ENCODE data around the gene NPBWR2.

The NPBWR2 gene

DNA sequence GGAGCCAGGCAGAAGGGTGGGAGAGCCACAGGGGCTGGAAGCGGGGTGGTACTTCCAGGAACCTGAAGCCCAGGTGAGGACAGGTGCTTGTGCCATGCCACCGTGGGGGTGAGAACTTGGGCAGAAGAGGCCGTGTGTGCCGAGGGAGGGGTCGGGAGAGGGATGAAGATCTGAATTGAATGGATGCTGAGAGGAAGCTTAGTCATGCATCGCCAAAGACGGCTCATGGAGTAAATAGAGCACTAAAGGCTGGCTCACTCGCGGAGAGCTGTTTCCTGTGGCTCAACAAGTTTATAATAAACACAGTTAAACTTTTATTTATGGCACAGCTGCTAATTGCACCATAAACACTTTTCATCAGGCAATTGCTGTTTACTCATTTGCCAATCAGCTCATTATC lies 35.2 kb upstream of the NPBWR2 start:
- no peak for TF ChIP-seq CTCF (IDR thresholded peaks at IDR 0.05; ENCODE audit: insufficient read depth, low read depth, low read length, missing control alignments)
- no peak overlapping the region for H3K4me3 ChIP-seq (ENCODE audit: low read depth, low read length)
- no peak for DNase-seq (ENCODE audit: low read depth)

GRCh38 chr20:64140956-64141355 lies 33.6 kb upstream of the NPBWR2 start:
- TF ChIP-seq CTCF (IDR thresholded peaks at IDR 0.05; ENCODE audit: insufficient read depth, low read depth, low read length, missing control alignments) = no peak
- no peak for DNase-seq (ENCODE audit: low read depth)
- no peak overlapping the region for H3K4me3 ChIP-seq (ENCODE audit: low read depth, low read length)

DNA sequence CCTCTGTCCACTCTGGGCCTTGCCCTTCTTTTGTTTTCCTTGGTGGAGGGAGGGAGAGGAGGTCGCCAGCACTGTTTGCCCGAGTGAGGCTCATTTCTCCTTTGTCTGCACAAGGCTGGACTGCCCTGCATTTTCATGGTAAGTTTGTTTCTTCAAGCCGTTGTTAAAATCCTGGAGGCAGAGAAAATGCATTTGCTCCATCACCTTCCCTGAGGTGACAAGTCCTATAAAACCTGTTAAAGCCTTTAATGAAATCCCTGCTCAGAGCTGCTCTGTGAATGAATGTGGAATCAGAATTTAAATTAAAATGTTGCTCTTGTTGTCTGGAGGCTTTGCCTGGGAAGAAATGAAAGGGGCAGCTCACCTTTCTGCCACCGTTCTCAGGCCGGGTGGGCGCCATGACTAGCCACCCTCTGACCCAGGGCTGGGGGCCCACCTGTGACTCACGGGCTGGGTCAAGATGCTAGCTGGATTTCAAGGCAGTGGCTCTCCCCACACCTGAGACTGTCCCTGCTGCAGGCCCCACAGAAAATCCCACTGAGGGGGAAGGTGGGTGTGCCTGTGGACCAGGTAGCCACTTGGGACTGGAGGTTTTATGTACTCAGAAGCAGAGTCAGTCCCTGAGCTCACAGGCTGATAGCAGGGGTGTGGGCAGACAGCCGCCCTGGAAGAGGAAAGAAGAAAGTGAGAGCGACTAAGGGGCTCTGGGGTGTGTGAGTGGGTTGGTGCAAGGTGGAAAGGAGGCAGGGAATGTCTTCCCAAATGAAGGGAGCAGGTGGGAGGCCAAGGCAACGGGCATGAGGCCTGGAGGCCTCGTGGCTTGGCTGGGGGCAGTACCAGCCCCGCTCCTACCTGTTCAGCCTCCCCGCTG lies 32.9 kb upstream of the NPBWR2 start:
- no peak for DNase-seq (ENCODE audit: low read depth)
- TF ChIP-seq CTCF (IDR thresholded peaks at IDR 0.05; ENCODE audit: insufficient read depth, low read depth, low read length, missing control alignments) = no peak
- H3K4me3 ChIP-seq (ENCODE audit: low read depth, low read length) = no peak overlapping the region

- no peak for DNase-seq (ENCODE audit: low read depth)
- TF ChIP-seq CTCF (IDR thresholded peaks at IDR 0.05; ENCODE audit: insufficient read depth, low read depth, low read length, missing control alignments) = no peak
- no peak overlapping the region for H3K4me3 ChIP-seq (ENCODE audit: low read depth, low read length)
Observed at GRCh38 chr20:64139199-64140060, 32.1 kb upstream of the NPBWR2 start.

- DNase-seq (ENCODE audit: low read depth) = no peak
- no peak overlapping the region for H3K4me3 ChIP-seq (ENCODE audit: low read depth, low read length)
- no peak for TF ChIP-seq CTCF (IDR thresholded peaks at IDR 0.05; ENCODE audit: insufficient read depth, low read depth, low read length, missing control alignments)
Observed at GRCh38 chr20:64138276-64138815, 31.0 kb upstream of the NPBWR2 start.

DNA sequence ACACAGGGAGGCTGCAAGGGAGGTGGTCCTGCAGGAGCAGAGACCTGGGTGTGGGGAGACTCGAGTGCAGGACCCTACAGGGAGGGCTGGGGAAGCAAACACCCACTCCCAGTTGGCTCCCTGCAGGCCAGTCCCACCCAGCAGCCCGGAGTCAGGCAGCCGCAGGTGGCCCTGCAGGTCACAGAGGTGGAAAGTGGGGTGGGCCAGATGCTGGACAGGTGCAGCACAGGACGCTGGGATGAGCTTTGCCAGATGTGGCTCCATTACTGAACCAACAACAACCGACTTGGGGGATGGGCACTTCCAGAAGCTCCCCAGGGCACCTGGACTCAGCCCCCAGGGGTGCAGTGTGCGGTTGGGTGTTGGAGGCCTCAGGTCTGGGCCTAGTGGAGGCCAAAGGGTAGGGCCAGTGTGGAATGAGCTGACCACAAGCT lies 30.2 kb upstream of the NPBWR2 start:
- H3K4me3 ChIP-seq (ENCODE audit: low read depth, low read length) = no peak overlapping the region
- no peak for TF ChIP-seq CTCF (IDR thresholded peaks at IDR 0.05; ENCODE audit: insufficient read depth, low read depth, low read length, missing control alignments)
- no peak for DNase-seq (ENCODE audit: low read depth)

All from GM12865 (cell line).